Vagina (tissue), 2 donors: ENCODE measurements around the gene DPF3.

Experiments used
- CTCF ChIP-seq, 3 experiments: fragments of 450-650 bp in 2 of 3; fragments of 200-600 bp in 1 of 3; sonication (generic) in 1 of 3; IDR thresholded peaks; one replicate each; pipeline ENCODE4 v1.5.1; 2017 to 2019; ENCODE audit warnings: antibody characterized with exemption in 3 of 3, mild to moderate bottlenecking in 2 of 3, moderate library complexity in 2 of 3
- POLR2A ChIP-seq, 2 donors: fragments of 450-650 bp; IDR thresholded peaks; one replicate each; pipeline ENCODE4 v1.6.1; 2017; ENCODE audit warnings: antibody characterized with exemption in 2 of 2, mild to moderate bottlenecking in 2 of 2, moderate library complexity in 2 of 2

- TF ChIP-seq POLR2A (IDR thresholded peaks at IDR 0.05), result no peak
- no peak for TF ChIP-seq CTCF (IDR thresholded peaks at IDR 0.05)
Measured at GRCh38 chr14:72722201-72722785, 171.6 kb downstream of the DPF3 start.
